LNCaP clone FGC (cell line): Measurements from ENCODE around the gene EPHA3.

ENCODE experiments used
- DNase-seq: peaks from one replicate; pipeline ENCODE4 v3.0.0-alpha.2; 2011; ENCODE audit warnings: low read depth
- H3K4me3 ChIP-seq: 2 replicates; pipeline ENCODE4 v1.5.1; 2011; ENCODE audit warnings: mild to moderate bottlenecking, low read depth, low read length, control low read depth
- TF ChIP-seq, protein P1 (sequence below): IDR thresholded peaks from 2 replicates; pipeline ENCODE4 v1.5.1; 2012; ENCODE audit warnings: mild to moderate bottlenecking; ENCODE audit not compliant: control insufficient read depth, insufficient read depth; ENCODE audit errors: extremely low read depth

Gene EPHA3

DNA sequence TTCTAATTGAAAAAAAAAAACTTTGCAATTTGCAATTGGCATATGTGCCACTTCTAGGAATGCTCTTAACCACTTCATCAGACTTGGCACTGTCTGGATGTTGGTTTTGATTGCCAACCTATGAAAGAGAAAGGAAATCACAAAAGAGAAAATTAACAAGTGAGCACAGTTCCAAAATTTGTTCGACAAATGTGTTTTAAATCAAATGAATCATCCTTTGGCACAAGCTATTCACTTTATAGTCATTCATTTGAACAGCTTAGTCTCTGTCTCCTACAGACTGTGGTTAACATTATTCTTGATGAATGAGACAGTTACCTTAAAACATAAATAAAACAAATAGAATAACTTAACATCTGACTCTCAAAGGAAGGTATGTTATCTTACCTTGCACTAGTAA, 265.0 kb downstream of the EPHA3 start:
- TF ChIP-seq, protein P1, sequence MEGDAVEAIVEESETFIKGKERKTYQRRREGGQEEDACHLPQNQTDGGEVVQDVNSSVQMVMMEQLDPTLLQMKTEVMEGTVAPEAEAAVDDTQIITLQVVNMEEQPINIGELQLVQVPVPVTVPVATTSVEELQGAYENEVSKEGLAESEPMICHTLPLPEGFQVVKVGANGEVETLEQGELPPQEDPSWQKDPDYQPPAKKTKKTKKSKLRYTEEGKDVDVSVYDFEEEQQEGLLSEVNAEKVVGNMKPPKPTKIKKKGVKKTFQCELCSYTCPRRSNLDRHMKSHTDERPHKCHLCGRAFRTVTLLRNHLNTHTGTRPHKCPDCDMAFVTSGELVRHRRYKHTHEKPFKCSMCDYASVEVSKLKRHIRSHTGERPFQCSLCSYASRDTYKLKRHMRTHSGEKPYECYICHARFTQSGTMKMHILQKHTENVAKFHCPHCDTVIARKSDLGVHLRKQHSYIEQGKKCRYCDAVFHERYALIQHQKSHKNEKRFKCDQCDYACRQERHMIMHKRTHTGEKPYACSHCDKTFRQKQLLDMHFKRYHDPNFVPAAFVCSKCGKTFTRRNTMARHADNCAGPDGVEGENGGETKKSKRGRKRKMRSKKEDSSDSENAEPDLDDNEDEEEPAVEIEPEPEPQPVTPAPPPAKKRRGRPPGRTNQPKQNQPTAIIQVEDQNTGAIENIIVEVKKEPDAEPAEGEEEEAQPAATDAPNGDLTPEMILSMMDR, result no peak
- H3K4me3 ChIP-seq, result no peak overlapping the region
- no peak for DNase-seq

- H3K4me3 ChIP-seq, result no peak overlapping the region
- TF ChIP-seq, protein P1, result no peak
Measured at GRCh38 chr3:89373434-89373833, 266.0 kb downstream of the EPHA3 start.

DNA sequence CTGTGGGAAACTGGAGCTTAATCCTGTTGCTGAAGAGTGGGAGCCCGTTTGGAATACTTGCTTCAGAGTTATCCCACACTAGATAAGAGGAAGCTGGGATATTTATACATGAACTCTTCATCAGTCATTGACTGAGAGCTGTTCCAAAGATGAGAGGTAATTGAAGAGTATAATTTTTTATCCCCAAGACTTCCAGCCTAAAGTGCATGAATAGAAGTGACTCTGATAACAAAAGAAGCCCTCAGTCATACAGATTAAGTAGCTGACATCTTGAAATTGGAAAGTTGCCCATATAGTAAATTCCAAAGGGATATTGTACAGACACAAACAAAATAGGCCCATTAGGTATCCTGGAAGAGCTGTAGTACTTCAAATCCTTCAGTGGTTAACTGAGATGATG, 268.0 kb downstream of the EPHA3 start:
- H3K4me3 ChIP-seq, result no peak overlapping the region
- TF ChIP-seq, protein P1, result no peak
- DNase-seq, result no peak

More at GRCh38 chr3:89373434-89373833, 266.0 kb downstream of the EPHA3 start:
- DNase-seq, result no peak

DNA sequence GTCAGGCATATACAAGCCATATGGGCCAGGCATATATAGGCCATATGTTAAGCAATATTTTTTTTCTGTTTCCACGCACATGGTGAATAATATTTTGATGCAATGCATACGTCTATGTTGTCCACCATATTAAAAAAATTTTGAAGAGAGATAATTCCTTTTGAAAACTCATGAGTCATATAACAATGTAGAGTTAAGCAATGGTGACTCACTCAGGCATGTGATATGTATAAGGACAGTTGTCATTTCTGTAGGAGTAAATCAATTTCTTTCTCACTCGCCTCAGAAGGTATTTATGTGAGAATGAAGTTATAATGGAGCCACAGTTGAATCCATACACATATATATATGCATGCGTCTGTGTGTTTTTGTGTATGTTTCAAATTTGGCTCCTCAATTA, 272.6 kb downstream of the EPHA3 start:
- TF ChIP-seq, protein P1, result no peak
- DNase-seq, result no peak
- H3K4me3 ChIP-seq, result no peak overlapping the region

- no peak for DNase-seq
- no peak overlapping the region for H3K4me3 ChIP-seq
- TF ChIP-seq, protein P1, result no peak
Measured at GRCh38 chr3:89392991-89393390, 285.6 kb downstream of the EPHA3 start.

DNA sequence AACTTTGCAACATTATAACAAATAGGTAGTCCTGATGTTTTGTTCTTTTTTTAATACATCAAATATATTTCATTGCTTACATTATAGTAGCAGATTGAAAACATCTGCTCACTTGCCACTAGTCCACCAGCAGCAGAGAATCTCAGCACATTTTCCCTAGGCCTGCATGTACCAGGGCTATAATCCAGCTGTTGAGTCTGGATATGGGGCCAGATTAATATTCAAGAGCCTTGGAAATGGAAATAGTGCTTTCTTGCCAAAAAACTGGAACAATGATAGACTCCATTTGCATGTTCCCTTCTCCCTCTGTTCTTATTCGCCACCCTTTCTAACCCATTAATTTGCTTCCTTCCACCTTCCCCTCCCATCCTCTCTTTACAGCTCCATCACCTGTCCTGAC, 288.0 kb downstream of the EPHA3 start:
- DNase-seq, result no peak
- TF ChIP-seq, protein P1, result no peak

GRCh38 chr3:89395996-89396395, 288.6 kb downstream of the EPHA3 start:
- no peak overlapping the region for H3K4me3 ChIP-seq
- DNase-seq, result no peak
- TF ChIP-seq, protein P1, result no peak

More for the DNA sequence above, 288.0 kb downstream of the EPHA3 start:
- no peak overlapping the region for H3K4me3 ChIP-seq
